HG03521 (cell line): Measurements from ENCODE around the gene MYL12A.
"Not testable (repeated sequence)": the region's sequence is repeated elsewhere in the genome, so short reads cannot be mapped to it uniquely, and the experiment has no call there.

Experiments
- ATAC-seq: cut with Tn5 transposase; IDR thresholded peaks from one replicate; pipeline ENCODE4 v1.9.1; 2021; ENCODE audit warnings: mild to moderate bottlenecking, moderate library complexity; ENCODE audit not compliant: unreplicated experiment

MYL12A gene

GRCh38 chr18:3247240-3248061, at the start of gene MYL12A:
Gene MYL12A (plus strand): TSS chr18:3247801. CDS start chr18:3253248, 5,447 bp downstream.
- peak; percentile 76 for ATAC-seq

- not testable (repeated sequence) for ATAC-seq
Measured at GRCh38 chr18:3198260-3198860, 49.2 kb upstream of the MYL12A start.

- no peak for ATAC-seq
Measured at GRCh38 chr18:3199942-3200645, 47.5 kb upstream of the MYL12A start.

- no peak for ATAC-seq
Measured at GRCh38 chr18:3205239-3205638, 42.4 kb upstream of the MYL12A start.

- ATAC-seq = no peak
Measured at GRCh38 chr18:3207565-3207964, 40.0 kb upstream of the MYL12A start.

GRCh38 chr18:3209859-3210569, 37.6 kb upstream of the MYL12A start:
- no peak for ATAC-seq

- ATAC-seq = no peak
Measured at GRCh38 chr18:3211236-3211992, 36.2 kb upstream of the MYL12A start.

GRCh38 chr18:3212657-3213056, 34.9 kb upstream of the MYL12A start:
- ATAC-seq = no peak

- ATAC-seq = no peak
Measured at GRCh38 chr18:3213300-3214059, 34.1 kb upstream of the MYL12A start.

- ATAC-seq = no peak
Measured at GRCh38 chr18:3214855-3215637, 32.6 kb upstream of the MYL12A start.

GRCh38 chr18:3216987-3217386, 30.6 kb upstream of the MYL12A start:
- ATAC-seq = no peak

GRCh38 chr18:3217948-3218647, 29.5 kb upstream of the MYL12A start:
- ATAC-seq = no peak

- no peak for ATAC-seq
Measured at GRCh38 chr18:3218819-3219218, 28.8 kb upstream of the MYL12A start.

- ATAC-seq = no peak
Measured at GRCh38 chr18:3219241-3219630, 28.4 kb upstream of the MYL12A start.

- no peak for ATAC-seq
Measured at GRCh38 chr18:3219631-3220335, 27.8 kb upstream of the MYL12A start, which contains the start of gene MYOM1. Gene MYOM1 (minus strand): TSS chr18:3219968. CDS start chr18:3215223, 4,745 bp downstream.

GRCh38 chr18:3220868-3221267, 26.7 kb upstream of the MYL12A start:
- ATAC-seq = not testable (repeated sequence)

- no peak for ATAC-seq
Measured at GRCh38 chr18:3221496-3221895, 26.1 kb upstream of the MYL12A start.

GRCh38 chr18:3223356-3223755, 24.2 kb upstream of the MYL12A start:
- no peak for ATAC-seq
